Activated T-cell treated with anti-CD3 and anti-CD28 coated beads, Interleukin-2, amount 50 U/mL, for 72 hours (primary cell): ENCODE results near the gene EHBP1. TPM values are rescaled to one million over a fixed set of nuclear protein-coding genes. Genes with fewer than 3 reads are reported as not detected.
"Not testable (repeated sequence)": the region's sequence is repeated elsewhere in the genome, so short reads cannot be mapped to it uniquely, and the experiment has no call there.

ENCODE experiments used
- ATAC-seq, 2 donors: fragments of 150-1000 bp; cut with Tn5 transposase; replicated peaks in 1 of 2; 2 replicates each; pipeline ENCODE4 v1.10.0; 2021; ENCODE audit warnings: moderate library complexity in 2 of 2, mild to moderate bottlenecking in 1 of 2
- DNase-seq, 2 donors: peaks; one replicate each; pipeline ENCODE4 v3.0.0; 2021 to 2022; ENCODE audit warnings: mixed read lengths in 1 of 2
- H3K27ac Mint-ChIP-seq: one replicate; pipeline ENCODE4 v1.8.0; 2022; ENCODE audit warnings: mild to moderate bottlenecking, moderate library complexity, mixed read lengths
- H3K27me3 Mint-ChIP-seq: one replicate; pipeline ENCODE4 v1.8.0; 2022; ENCODE audit warnings: low read depth, mixed read lengths
- H3K36me3 Mint-ChIP-seq, 2 donors: one replicate each; pipeline ENCODE4 v1.8.0; 2022; ENCODE audit warnings: mixed read lengths in 2 of 2, mild to moderate bottlenecking in 1 of 2; ENCODE audit not compliant: insufficient read depth in 2 of 2
- H3K4me1 Mint-ChIP-seq: one replicate; pipeline ENCODE4 v1.8.0; 2022; ENCODE audit warnings: low read depth, mixed read lengths
- H3K4me3 Mint-ChIP-seq, 2 donors: one replicate each; pipeline ENCODE4 v1.8.0; 2022; ENCODE audit warnings: mild to moderate bottlenecking in 2 of 2, mixed read lengths in 2 of 2, moderate library complexity in 2 of 2
- H3K9me3 Mint-ChIP-seq, 2 donors: one replicate each; pipeline ENCODE4 v1.8.0; 2022; ENCODE audit warnings: mixed read lengths in 2 of 2
- total RNA-seq, 2 donors: library from RNA; stranded (reverse); gene quantifications; one replicate each; pipeline ENCODE4 v1.2.3, GENCODE V29; 2022

The EHBP1 gene
- total RNA-seq, 2 donors from 2014 or later: 28.8 to 32.0 TPM

GRCh38 chr2:62745891-62746481 is 40.5 kb downstream of the EHBP1 start:
- Mint-ChIP-seq H3K36me3 (peaks cover 6 to 16% of the 10 kb centered on the region in 2 donors), H3K27me3 (no peaks in the 10 kb centered on the region), H3K27ac (no peak overlapping the region), H3K9me3 (no peaks in the 10 kb centered on the region), H3K4me3 (no peak overlapping the region), H3K4me1 (peaks cover 9% of the 10 kb centered on the region)
- no peak for DNase-seq
- ATAC-seq: no peak

DNA sequence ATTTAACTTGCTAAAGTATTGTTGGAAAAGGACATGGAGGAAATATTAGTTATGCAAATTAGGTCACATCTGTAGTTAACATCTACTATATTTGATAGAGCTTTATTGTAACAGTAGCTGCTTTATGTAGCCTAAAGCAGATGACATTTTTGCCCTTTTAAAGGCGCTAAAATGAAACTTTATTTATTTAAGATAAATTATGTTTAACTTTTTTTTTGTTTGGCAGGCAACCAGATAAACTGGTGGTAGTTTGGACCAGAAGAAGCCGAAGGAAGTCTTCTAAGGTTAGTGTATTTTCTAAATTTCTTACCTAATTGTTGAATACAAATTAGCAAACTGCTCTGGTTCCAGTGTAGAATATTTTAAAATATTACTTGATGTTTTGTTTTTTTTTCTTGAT is 41.7 kb downstream of the EHBP1 start:
- H3K27ac Mint-ChIP-seq: no peak overlapping the region
- no peaks in the 10 kb centered on the region for H3K27me3 Mint-ChIP-seq
- ATAC-seq (no peak), DNase-seq (no peak)
- H3K36me3 Mint-ChIP-seq: peaks cover 9 to 24% of the 10 kb centered on the region in 2 donors
- H3K4me1 Mint-ChIP-seq: peaks cover 11% of the 10 kb centered on the region
- no peak overlapping the region for H3K4me3 Mint-ChIP-seq
- peaks cover 3% of the 10 kb centered on the region in 2 donors for H3K9me3 Mint-ChIP-seq

- Mint-ChIP-seq H3K36me3 (peaks cover 11 to 25% of the 10 kb centered on the region in 2 donors), H3K4me1 (peaks cover 15% of the 10 kb centered on the region), H3K27me3 (no peaks in the 10 kb centered on the region), H3K9me3 (peaks cover 4% of the 10 kb centered on the region in 2 donors), H3K4me3 (no peak overlapping the region), H3K27ac (no peak overlapping the region)
- no peak for DNase-seq
- ATAC-seq: no peak
Observed at GRCh38 chr2:62747876-62748275, 42.4 kb downstream of the EHBP1 start.

GRCh38 chr2:62749111-62749510 is 43.6 kb downstream of the EHBP1 start:
- peaks cover 15 to 25% of the 10 kb centered on the region in 2 donors for H3K36me3 Mint-ChIP-seq
- H3K4me1 Mint-ChIP-seq, DNase-seq, H3K27me3 Mint-ChIP-seq, H3K27ac Mint-ChIP-seq, ATAC-seq, H3K9me3 Mint-ChIP-seq, H3K4me3 Mint-ChIP-seq: not testable (repeated sequence)

- no peak overlapping the region for H3K4me3 Mint-ChIP-seq
- DNase-seq (no peak), ATAC-seq (no peak)
- H3K36me3 Mint-ChIP-seq: peaks cover 2 to 8% of the 10 kb centered on the region in 2 donors
- H3K27ac Mint-ChIP-seq: no peak overlapping the region
- peaks cover 2 to 3% of the 10 kb centered on the region in 2 donors for H3K9me3 Mint-ChIP-seq
- no peaks in the 10 kb centered on the region for H3K27me3 Mint-ChIP-seq
- H3K4me1 Mint-ChIP-seq: peaks cover 5% of the 10 kb centered on the region
Observed at GRCh38 chr2:62757029-62757428, 51.5 kb downstream of the EHBP1 start.

DNA sequence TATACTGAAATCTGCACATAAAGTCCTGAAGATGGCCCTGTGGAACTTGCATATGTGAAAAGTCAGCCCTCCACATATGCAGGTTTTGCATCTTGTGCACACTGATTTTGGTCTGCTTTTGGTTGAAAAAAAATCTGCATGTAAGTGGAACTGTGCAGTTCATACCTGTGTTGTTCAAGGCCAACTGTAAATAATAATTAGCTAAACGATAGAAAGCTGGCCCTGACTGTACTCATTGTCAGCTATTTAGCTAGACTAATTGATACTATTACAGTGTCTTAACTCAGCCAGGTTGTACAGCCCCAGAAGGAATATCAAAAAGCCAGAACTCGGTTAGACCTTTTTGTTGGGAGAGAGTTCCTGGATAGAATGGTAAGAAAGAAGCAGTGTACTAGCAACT is 54.5 kb downstream of the EHBP1 start:
- DNase-seq (no peak), ATAC-seq (no peak)
- Mint-ChIP-seq H3K36me3 (no peaks in the 10 kb centered on the region), H3K4me3 (no peak overlapping the region), H3K4me1 (no peaks in the 10 kb centered on the region), H3K9me3 (no peaks in the 10 kb centered on the region), H3K27me3 (no peaks in the 10 kb centered on the region), H3K27ac (no peak overlapping the region)

GRCh38 chr2:62760555-62760954 is 55.0 kb downstream of the EHBP1 start:
- ATAC-seq: no peak
- DNase-seq: no peak
- Mint-ChIP-seq H3K4me1 (no peaks in the 10 kb centered on the region), H3K27ac (no peak overlapping the region), H3K4me3 (no peak overlapping the region), H3K9me3 (no peaks in the 10 kb centered on the region), H3K27me3 (no peaks in the 10 kb centered on the region), H3K36me3 (no peaks in the 10 kb centered on the region)

GRCh38 chr2:62765619-62766376 is 60.3 kb downstream of the EHBP1 start:
- Mint-ChIP-seq H3K4me3 (no peak overlapping the region), H3K36me3 (peaks cover 0 to 4% of the 10 kb centered on the region in 2 donors), H3K27me3 (no peaks in the 10 kb centered on the region), H3K4me1 (no peaks in the 10 kb centered on the region), H3K27ac (no peak overlapping the region), H3K9me3 (peaks cover 0 to 4% of the 10 kb centered on the region in 2 donors)
- DNase-seq (no peak), ATAC-seq (no peak)

- Mint-ChIP-seq H3K4me3 (no peak overlapping the region), H3K27me3 (no peaks in the 10 kb centered on the region)
Observed at GRCh38 chr2:62768615-62769014, 63.1 kb downstream of the EHBP1 start.

DNA sequence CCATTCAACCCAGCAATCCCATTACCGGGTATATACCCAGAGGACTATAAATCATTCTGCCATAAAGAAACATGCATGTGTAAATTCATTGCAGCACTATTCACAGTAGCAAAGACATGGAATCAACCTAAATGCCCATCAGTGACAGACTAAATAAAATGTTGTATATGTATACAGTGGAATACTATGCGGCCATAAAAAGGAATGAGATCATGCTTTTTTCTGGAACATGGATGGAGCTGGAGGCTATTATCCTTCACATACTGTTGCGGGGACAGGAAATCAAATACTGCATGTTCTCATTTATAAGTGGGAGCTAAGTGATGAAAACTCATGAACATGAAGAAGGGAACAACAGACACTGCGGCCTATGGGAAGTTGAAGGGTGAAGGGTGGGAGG is 65.1 kb downstream of the EHBP1 start:
- no peaks in the 10 kb centered on the region for H3K4me1 Mint-ChIP-seq
- no peak overlapping the region for H3K4me3 Mint-ChIP-seq
- no peaks in the 10 kb centered on the region for H3K27me3 Mint-ChIP-seq
- no peak for ATAC-seq
- no peak overlapping the region for H3K27ac Mint-ChIP-seq
- H3K36me3 Mint-ChIP-seq: peaks cover 0 to 4% of the 10 kb centered on the region in 2 donors
- peaks cover 0 to 4% of the 10 kb centered on the region in 2 donors for H3K9me3 Mint-ChIP-seq
- no peak for DNase-seq

More at GRCh38 chr2:62768615-62769014, 63.1 kb downstream of the EHBP1 start:
- Mint-ChIP-seq H3K9me3 (peaks cover 0 to 4% of the 10 kb centered on the region in 2 donors), H3K27ac (no peak overlapping the region), H3K36me3 (peaks cover 0 to 4% of the 10 kb centered on the region in 2 donors), H3K4me1 (no peaks in the 10 kb centered on the region)
- ATAC-seq (no peak), DNase-seq (no peak)

DNA sequence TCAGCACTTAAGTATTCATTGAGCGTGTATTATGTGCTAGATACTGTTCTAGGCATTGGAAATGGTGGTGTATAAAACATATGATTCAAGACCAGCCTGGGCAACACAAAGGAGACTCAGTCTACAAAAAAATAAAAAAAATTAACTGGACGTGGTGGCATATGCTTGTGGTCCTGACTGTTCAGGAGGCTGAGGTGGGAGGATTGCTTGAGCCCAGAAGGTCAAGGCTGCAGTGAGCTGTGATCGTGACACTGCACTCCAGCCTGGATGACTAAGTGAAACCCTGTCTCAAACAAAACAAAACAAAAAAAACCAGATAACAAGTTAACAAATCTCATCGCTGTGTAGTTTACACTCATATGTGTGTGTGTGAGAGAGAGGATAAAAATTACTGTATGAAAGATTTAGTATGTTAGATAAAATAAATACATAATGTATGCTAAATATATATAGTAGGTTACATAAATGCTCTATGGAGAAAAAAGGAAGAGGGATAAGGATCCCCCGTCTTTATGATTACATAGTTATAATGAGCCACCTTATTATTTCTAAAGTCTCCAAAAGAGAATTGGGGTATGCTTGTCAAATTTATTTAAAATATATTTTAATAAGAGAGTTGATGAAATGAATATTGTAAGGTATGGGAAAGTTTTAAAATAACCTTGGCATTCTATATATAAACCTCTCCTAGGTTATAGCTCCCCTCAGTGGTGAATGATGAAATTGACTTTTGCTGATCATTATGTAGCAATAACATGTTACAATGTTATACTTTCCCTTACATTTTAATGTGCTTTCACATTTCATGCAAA is 69.2 kb downstream of the EHBP1 start:
- DNase-seq: peak in 1 of 2 donors; percentile 18
- peak overlapping the region; percentile 46 for H3K27ac Mint-ChIP-seq
- ATAC-seq: peak in 1 of 2 donors; percentile 45
- H3K27me3 Mint-ChIP-seq: no peaks in the 10 kb centered on the region
- H3K36me3 Mint-ChIP-seq: no peaks in the 10 kb centered on the region
- H3K4me1 Mint-ChIP-seq: no peaks in the 10 kb centered on the region
- H3K9me3 Mint-ChIP-seq: no peaks in the 10 kb centered on the region
- H3K4me3 Mint-ChIP-seq: no peak overlapping the region

GRCh38 chr2:62775367-62775668 is 69.8 kb downstream of the EHBP1 start:
- Mint-ChIP-seq H3K4me1 (no peaks in the 10 kb centered on the region), H3K4me3 (no peak overlapping the region), H3K36me3 (no peaks in the 10 kb centered on the region), H3K27me3 (no peaks in the 10 kb centered on the region), H3K9me3 (no peaks in the 10 kb centered on the region), H3K27ac (no peak overlapping the region)
- ATAC-seq (no peak), DNase-seq (no peak)

- Mint-ChIP-seq H3K27me3 (no peaks in the 10 kb centered on the region), H3K27ac (no peak overlapping the region), H3K4me3 (no peak overlapping the region), H3K36me3 (peaks cover 2 to 4% of the 10 kb centered on the region in 2 donors), H3K9me3 (peaks cover 2% of the 10 kb centered on the region in 2 donors), H3K4me1 (no peaks in the 10 kb centered on the region)
- DNase-seq: no peak
- no peak for ATAC-seq
Observed at GRCh38 chr2:62783679-62784078, 78.2 kb downstream of the EHBP1 start.
